Lung (tissue), 12 donors: ENCODE data around the gene GBE1. TPM values are rescaled to one million over a fixed set of nuclear protein-coding genes. Genes with fewer than 3 reads are reported as not detected.

ENCODE experiments used
- ATAC-seq: fragments of 200-7000 bp; cut with Tn5 transposase; one replicate; pipeline ENCODE4 v1.9.1; 2020; ENCODE audit warnings: moderate number of reproducible peaks; ENCODE audit not compliant: insufficient read depth, low FRiP score
- DNase-seq, 3 donors: peaks; one replicate each; pipeline ENCODE4 v3.0.0-alpha.2; 2013 to 2017
- H3K27ac ChIP-seq, 2 donors: one replicate each; pipeline ENCODE4 v1.5.1; 2013; ENCODE audit warnings: mild to moderate bottlenecking in 2 of 2, moderate library complexity in 2 of 2, control low read depth in 1 of 2, inconsistent platforms in 1 of 2, low read depth in 1 of 2, low read length in 1 of 2
- H3K27me3 ChIP-seq, 3 donors: one replicate each; pipeline ENCODE4 v1.5.1; 2013; ENCODE audit warnings: low read length in 2 of 3; ENCODE audit not compliant: control insufficient read depth in 3 of 3, insufficient read depth in 3 of 3
- H3K36me3 ChIP-seq, 4 donors: one replicate each; pipeline ENCODE4 v1.5.1; 2013; ENCODE audit warnings: low read length in 4 of 4, mild to moderate bottlenecking in 1 of 4, moderate library complexity in 1 of 4; ENCODE audit not compliant: control insufficient read depth in 4 of 4, insufficient read depth in 4 of 4
- H3K4me1 ChIP-seq, 5 donors: one replicate each; pipeline ENCODE4 v1.5.1; 2013; ENCODE audit warnings: low read length in 5 of 5, mild to moderate bottlenecking in 2 of 5, moderate library complexity in 1 of 5; ENCODE audit not compliant: control insufficient read depth in 5 of 5, insufficient read depth in 5 of 5
- H3K4me3 ChIP-seq: one replicate; pipeline ENCODE4 v1.5.1; 2013; ENCODE audit warnings: mild to moderate bottlenecking, control low read depth, moderate library complexity
- H3K9ac ChIP-seq, 2 donors: one replicate each; pipeline ENCODE4 v1.5.1; 2013; ENCODE audit warnings: low read length in 2 of 2, control low read depth in 1 of 2; ENCODE audit not compliant: insufficient read depth in 1 of 2
- H3K9me3 ChIP-seq, 4 donors: one replicate each; pipeline ENCODE4 v1.5.1; 2013; ENCODE audit warnings: low read length in 3 of 4, mild to moderate bottlenecking in 1 of 4, moderate library complexity in 1 of 4; ENCODE audit not compliant: control insufficient read depth in 4 of 4, insufficient read depth in 3 of 4
- WGBS, 2 donors: extraction: QIAGEN DNeasy Blood & Tissue Kit; methylation state at CpG; one replicate each; pipeline ENCODE4 v1.1.7; 2013; 5-methylcytosine and 5-hydroxymethylcytosine counted together
- polyA plus RNA-seq, 2 donors: library from polyadenylated mRNA; stranded (reverse); fragments of 200-250 nt; gene quantifications; one replicate each; pipeline ENCODE4 v1.2.1, GENCODE V29; 2013
- total RNA-seq, 2 donors: library from RNA; depleted of rRNA in 1 of 2; stranded (reverse); fragments of >200 nt in 1 of 2; gene quantifications; one replicate each; pipeline ENCODE4 v1.2.1, GENCODE V29; 2014 to 2021
- TF ChIP-seq, protein P1 (sequence below): IDR thresholded peaks from 2 replicates; pipeline ENCODE4 v1.5.1; 2012; ENCODE audit warnings: mild to moderate bottlenecking; ENCODE audit errors: control extremely low read depth, extremely low read depth
- donor health status: control.
- donor health status: control.
- donor health status: Bipolar disorder and iron deficiency.
- donor health status: healthy.
- donor health status: DM: yes; HTN: yes; CAD: no.

GBE1 gene
- total and polyA plus RNA-seq, 4 donors = 10.5 to 39.1 (median 31.6) TPM

DNA sequence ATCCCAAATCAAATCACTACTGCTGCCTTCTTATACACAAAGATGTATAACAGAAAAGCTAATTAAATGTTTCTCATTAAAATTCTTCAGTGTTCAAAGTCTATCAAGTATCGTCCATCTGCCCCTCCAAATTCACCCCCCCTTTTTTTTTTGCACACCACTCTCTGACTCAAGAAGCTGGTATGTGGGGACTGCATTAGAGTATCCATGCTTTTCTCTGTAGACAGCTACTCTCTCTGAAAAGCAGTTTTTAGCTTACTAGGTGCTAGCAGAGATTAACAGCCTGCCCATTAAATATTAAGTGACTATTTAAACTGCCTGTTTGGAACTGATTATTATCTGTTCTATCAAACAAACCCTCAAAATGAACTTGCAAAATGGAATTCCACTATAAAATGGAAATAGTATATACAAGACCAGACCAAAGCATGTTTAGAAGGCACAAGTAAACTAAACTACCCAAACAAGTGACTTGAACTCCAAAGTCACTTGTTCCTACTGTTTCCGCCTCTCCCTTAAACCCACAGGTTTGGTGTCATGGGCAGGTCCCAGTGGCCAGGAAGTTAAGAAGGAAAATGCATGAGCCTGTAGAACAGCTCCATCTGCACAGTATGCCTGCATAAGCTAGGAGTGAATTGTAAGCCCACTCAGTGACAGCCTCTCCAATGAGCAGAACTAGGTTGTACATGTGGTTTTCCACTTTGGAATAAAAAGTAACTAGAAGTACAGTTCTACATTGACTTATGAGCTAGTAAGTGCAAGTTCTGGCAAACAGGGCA, 32.5 kb downstream of the GBE1 start:
- H3K9me3 ChIP-seq = no peaks in the 10 kb centered on the region
- ATAC-seq (no peak), DNase-seq (no peak)
- H3K36me3 ChIP-seq = peaks cover 0 to 7% (median 0%) of the 10 kb centered on the region in 4 donors
- no peak overlapping the region for H3K4me3 ChIP-seq
- no peaks in the 10 kb centered on the region for H3K27me3 ChIP-seq
- peaks cover 0 to 30% (median 0%) of the 10 kb centered on the region in 5 donors for H3K4me1 ChIP-seq
- TF ChIP-seq, protein P1, sequence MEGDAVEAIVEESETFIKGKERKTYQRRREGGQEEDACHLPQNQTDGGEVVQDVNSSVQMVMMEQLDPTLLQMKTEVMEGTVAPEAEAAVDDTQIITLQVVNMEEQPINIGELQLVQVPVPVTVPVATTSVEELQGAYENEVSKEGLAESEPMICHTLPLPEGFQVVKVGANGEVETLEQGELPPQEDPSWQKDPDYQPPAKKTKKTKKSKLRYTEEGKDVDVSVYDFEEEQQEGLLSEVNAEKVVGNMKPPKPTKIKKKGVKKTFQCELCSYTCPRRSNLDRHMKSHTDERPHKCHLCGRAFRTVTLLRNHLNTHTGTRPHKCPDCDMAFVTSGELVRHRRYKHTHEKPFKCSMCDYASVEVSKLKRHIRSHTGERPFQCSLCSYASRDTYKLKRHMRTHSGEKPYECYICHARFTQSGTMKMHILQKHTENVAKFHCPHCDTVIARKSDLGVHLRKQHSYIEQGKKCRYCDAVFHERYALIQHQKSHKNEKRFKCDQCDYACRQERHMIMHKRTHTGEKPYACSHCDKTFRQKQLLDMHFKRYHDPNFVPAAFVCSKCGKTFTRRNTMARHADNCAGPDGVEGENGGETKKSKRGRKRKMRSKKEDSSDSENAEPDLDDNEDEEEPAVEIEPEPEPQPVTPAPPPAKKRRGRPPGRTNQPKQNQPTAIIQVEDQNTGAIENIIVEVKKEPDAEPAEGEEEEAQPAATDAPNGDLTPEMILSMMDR = no peak
- 90 to 100% methylated on average over 2 of the region's 2 CpGs for WGBS, 2 donors
- H3K9ac ChIP-seq = no peak overlapping the region
- H3K27ac ChIP-seq = no peak overlapping the region

DNA sequence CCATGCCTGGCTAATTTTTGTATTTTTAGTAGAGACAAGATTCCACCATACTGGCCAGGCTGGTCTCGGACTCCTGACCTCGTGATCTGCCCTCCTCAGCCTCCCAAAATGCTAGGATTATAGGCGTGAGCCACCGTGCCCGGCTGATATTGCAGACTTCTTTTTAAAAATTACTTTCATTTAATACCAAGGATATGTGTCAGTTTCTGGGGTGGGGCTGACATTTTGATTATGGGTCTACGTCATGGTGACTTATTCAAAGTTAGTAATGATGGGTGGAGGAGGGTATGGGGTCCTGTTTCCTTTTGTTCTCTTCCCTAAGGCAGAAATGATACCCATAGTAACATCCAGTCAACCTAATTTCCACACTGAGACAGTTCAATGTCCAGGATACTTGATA, 34.7 kb downstream of the GBE1 start:
- no peaks in the 10 kb centered on the region for H3K9me3 ChIP-seq
- peaks cover 0 to 7% (median 0%) of the 10 kb centered on the region in 4 donors for H3K36me3 ChIP-seq
- no peak overlapping the region for H3K9ac ChIP-seq
- 88 to 94% methylated on average over 6 of the region's 6 CpGs for WGBS, 2 donors
- ATAC-seq (no peak), DNase-seq (no peak)
- H3K4me3 ChIP-seq = no peak overlapping the region
- H3K27ac ChIP-seq = no peak overlapping the region
- TF ChIP-seq, protein P1 = no peak
- peaks cover 0 to 30% (median 0%) of the 10 kb centered on the region in 5 donors for H3K4me1 ChIP-seq
- H3K27me3 ChIP-seq = no peaks in the 10 kb centered on the region

DNA sequence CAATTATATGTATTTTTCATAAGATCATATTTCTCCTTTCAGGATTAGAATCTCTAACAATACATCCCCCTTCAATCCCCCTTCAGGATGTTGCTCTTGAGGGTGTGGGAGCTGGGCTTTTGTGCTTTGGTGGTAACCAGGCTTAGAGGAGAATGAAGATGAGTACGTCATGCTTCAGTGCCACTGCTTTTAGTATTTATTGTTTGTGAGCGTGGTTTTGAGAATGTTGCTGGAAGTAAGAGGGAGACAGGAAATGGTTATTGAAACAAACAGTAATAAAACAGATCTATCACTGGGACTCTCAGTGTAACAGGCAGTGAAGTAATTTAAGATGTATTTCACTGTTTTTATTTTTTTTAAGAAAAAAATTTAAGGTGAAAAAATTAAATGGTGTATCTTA, 35.3 kb downstream of the GBE1 start:
- H3K4me1 ChIP-seq = peaks cover 0 to 30% (median 0%) of the 10 kb centered on the region in 5 donors
- WGBS, 2 donors = 76 to 81% methylated on average over 2 of the region's 2 CpGs

More for the DNA sequence above, 35.3 kb downstream of the GBE1 start:
- Histone ChIP-seq H3K9me3 (no peaks in the 10 kb centered on the region), H3K9ac (no peak overlapping the region), H3K27ac (no peak overlapping the region), H3K36me3 (peaks cover 0 to 6% (median 0%) of the 10 kb centered on the region in 4 donors), H3K4me3 (no peak overlapping the region), H3K27me3 (no peaks in the 10 kb centered on the region)
- TF ChIP-seq, protein P1 = no peak
- no peak for DNase-seq
- ATAC-seq = no peak
